Caco-2 (cell line): ENCODE results near the gene ZNF12. TPM values are rescaled to one million over a fixed set of nuclear protein-coding genes. Genes with fewer than 3 reads are reported as not detected.

Source experiments
- BruUV-seq: library from RNA; stranded (reverse); fragments of 400-500 nt; replicated peaks from 2 replicates; lab custom pipeline; 2021; lab: Mats Ljungman, UMichigan
- CTCF ChIA-PET: fragments of 300-600 bp; sonication (Branson Sonifier 250); formaldehyde crosslinking; loops from one replicate; lab custom pipeline; 2022; ENCODE audit warnings: antibody characterized with exemption; lab: Charles Lee
- POLR2A ChIA-PET: fragments of 300-600 bp; sonication (Branson Sonifier 250); formaldehyde crosslinking; loops from one replicate; lab custom pipeline; 2022; ENCODE audit warnings: antibody characterized with exemption; lab: Charles Lee
- DNase-seq, 2 experiments: peaks; one replicate each; pipeline versions ENCODE4 v3.0.0 to v3.0.0-alpha.2; 2020 to 2022
- H3K27me3 ChIP-seq: replicated peaks from 2 replicates; pipeline ENCODE4 v1.6.0; 2011; ENCODE audit warnings: low read length; ENCODE audit not compliant: control insufficient read depth, insufficient read depth
- H3K36me3 ChIP-seq: 2 replicates; pipeline ENCODE4 v1.5.1; 2011; ENCODE audit warnings: low read length; ENCODE audit not compliant: control insufficient read depth, insufficient read depth
- H3K4me1 ChIP-seq: fragments of 250-450 bp; sonication (Bioruptor Pico); 2 replicates; pipeline ENCODE4 v1.5.1; 2020; ENCODE audit warnings: mild to moderate bottlenecking
- H3K4me3 ChIP-seq: 2 replicates; pipeline ENCODE4 v1.5.1; 2011; ENCODE audit warnings: low read depth, mild to moderate bottlenecking, control low read depth, low read length
- H3K9me3 ChIP-seq: fragments of 250-450 bp; sonication (Bioruptor Pico); 2 replicates; pipeline ENCODE4 v1.5.1; 2020; ENCODE audit warnings: mild to moderate bottlenecking, moderate library complexity
- H3K27ac Mint-ChIP-seq: one replicate; pipeline ENCODE4 v1.8.0; 2022; ENCODE audit warnings: mixed read lengths; ENCODE audit not compliant: unreplicated experiment
- H3K27me3 Mint-ChIP-seq: one replicate; pipeline ENCODE4 v1.8.0; 2022; ENCODE audit warnings: mixed read lengths; ENCODE audit not compliant: insufficient read depth, unreplicated experiment
- H3K36me3 Mint-ChIP-seq: one replicate; pipeline ENCODE4 v1.8.0; 2022; ENCODE audit warnings: mild to moderate bottlenecking, mixed read lengths; ENCODE audit not compliant: insufficient read depth, unreplicated experiment
- H3K4me1 Mint-ChIP-seq: one replicate; pipeline ENCODE4 v1.8.0; 2022; ENCODE audit warnings: low read depth, mixed read lengths; ENCODE audit not compliant: unreplicated experiment
- H3K4me3 Mint-ChIP-seq: one replicate; pipeline ENCODE4 v1.8.0; 2022; ENCODE audit warnings: mild to moderate bottlenecking, moderate library complexity, mixed read lengths; ENCODE audit not compliant: unreplicated experiment
- H3K9me3 Mint-ChIP-seq: one replicate; pipeline ENCODE4 v1.8.0; 2022; ENCODE audit warnings: mixed read lengths; ENCODE audit not compliant: unreplicated experiment
- CTCF ChIP-seq, 2 experiments: fragments of 200-600 bp in 1 of 2; IDR thresholded peaks; 1 replicate in 1 of 2; 2 replicates in 1 of 2; pipeline versions ENCODE4 v1.5.1 to v1.8.0; 2011 to 2022; ENCODE audit warnings: antibody characterized with exemption in 1 of 2, control low read depth in 1 of 2, inconsistent platforms in 1 of 2, low read depth in 1 of 2, low read length in 1 of 2, mild to moderate bottlenecking in 1 of 2, moderate library complexity in 1 of 2; ENCODE audit not compliant: insufficient read depth in 1 of 2, severe bottlenecking in 1 of 2, unreplicated experiment in 1 of 2
- intact Hi-C: fragments of 100-400 bp; cut with micrococcal nuclease; formaldehyde crosslinking; loops from one replicate; pipeline ENCODE4 v1.10.0; 2022; ENCODE audit not compliant: unreplicated experiment
- total RNA-seq: library from RNA; stranded (reverse); gene quantifications from 2 replicates; pipeline ENCODE4 v1.2.3, GENCODE V29; 2022

The ZNF12 gene
- total RNA-seq, 1 experiment from 2014 or later = 30.4 TPM

DNA sequence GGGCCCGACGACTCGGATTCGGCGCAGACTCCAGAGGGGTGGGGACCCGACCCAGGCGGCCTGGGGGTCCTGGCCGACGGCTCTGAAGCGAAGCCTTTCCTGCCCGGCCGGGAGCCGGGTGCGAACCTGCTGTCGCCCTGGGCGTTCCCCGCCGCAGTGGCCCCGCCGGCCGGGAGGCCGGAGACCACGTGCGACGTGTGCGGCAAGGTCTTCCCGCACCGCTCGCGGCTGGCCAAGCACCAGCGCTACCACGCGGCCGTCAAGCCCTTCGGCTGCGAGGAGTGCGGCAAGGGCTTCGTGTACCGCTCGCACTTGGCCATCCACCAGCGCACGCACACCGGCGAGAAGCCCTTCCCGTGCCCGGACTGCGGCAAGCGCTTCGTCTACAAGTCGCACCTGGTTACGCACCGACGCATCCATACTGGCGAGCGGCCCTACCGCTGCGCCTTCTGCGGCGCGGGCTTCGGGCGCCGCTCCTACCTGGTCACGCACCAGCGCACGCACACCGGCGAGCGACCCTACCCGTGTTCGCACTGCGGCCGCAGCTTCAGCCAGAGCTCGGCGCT lies 54.2 kb downstream of the ZNF12 start:
- Mint-ChIP-seq H3K36me3 (peaks cover 55% of the 10 kb centered on the region), H3K27me3 (no peaks in the 10 kb centered on the region), H3K4me1 (no peaks in the 10 kb centered on the region), H3K9me3 (no peaks in the 10 kb centered on the region), H3K4me3 (no peak overlapping the region), H3K27ac (no peak overlapping the region)
- Histone ChIP-seq H3K4me1 (no peaks in the 10 kb centered on the region), H3K9me3 (no peaks in the 10 kb centered on the region), H3K27me3 (no peaks in the 10 kb centered on the region), H3K36me3 (peaks cover 10% of the 10 kb centered on the region), H3K4me3 (no peak overlapping the region)
- POLR2A ChIA-PET = no interaction called here
- no TSS peak for BruUV-seq
- CTCF ChIA-PET = no interaction called here
- no peak for DNase-seq
- intact Hi-C loops = no loop called here
- TF ChIP-seq CTCF (IDR thresholded peaks at IDR 0.05; ENCODE audit: insufficient read depth in 1 of 2, low read depth in 1 of 2, low read length in 1 of 2, severe bottlenecking in 1 of 2, unreplicated experiment in 1 of 2) = no peak

DNA sequence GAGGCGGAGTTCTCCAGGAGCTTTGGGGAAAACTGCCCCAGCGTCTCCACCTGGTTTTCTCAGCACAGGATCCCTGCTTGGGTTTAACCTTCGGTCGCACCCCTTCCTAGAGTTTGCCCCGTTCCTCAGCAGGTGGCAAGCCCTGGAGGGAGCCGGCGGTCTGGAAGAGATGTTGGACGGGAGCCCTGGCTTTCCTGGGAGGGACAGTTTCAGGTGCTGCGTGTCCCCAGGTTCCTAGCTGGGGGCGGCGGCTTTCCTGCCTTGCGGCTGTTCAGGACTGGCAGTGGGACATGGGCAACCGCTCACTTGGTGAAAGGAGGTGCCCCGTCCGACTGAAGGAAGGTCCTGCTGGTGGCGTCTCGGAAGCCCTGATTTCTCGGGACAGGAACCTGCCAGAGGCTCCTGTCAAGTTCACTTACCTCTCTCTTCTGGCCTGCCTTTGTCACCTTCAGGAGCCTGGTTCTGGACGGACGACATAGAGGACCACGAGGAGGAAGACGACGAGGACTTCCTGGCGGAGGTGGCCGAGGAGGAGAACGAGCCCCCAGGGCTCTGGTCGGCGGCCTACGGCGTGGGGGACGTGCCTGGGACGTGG lies 54.8 kb downstream of the ZNF12 start:
- H3K36me3 ChIP-seq = peaks cover 12% of the 10 kb centered on the region
- H3K4me1 Mint-ChIP-seq = no peaks in the 10 kb centered on the region
- CTCF ChIA-PET = no interaction called here
- no peak overlapping the region for H3K4me3 Mint-ChIP-seq
- no peak for DNase-seq
- no peaks in the 10 kb centered on the region for H3K9me3 ChIP-seq
- intact Hi-C loops = no loop called here
- H3K27me3 Mint-ChIP-seq = no peaks in the 10 kb centered on the region
- no peaks in the 10 kb centered on the region for H3K27me3 ChIP-seq
- no peak overlapping the region for H3K27ac Mint-ChIP-seq
- H3K9me3 Mint-ChIP-seq = no peaks in the 10 kb centered on the region
- TF ChIP-seq CTCF (IDR thresholded peaks at IDR 0.05; ENCODE audit: insufficient read depth in 1 of 2, low read depth in 1 of 2, low read length in 1 of 2, severe bottlenecking in 1 of 2, unreplicated experiment in 1 of 2) = no peak
- POLR2A ChIA-PET = no interaction called here
- BruUV-seq = no TSS peak
- H3K4me1 ChIP-seq = no peaks in the 10 kb centered on the region
- H3K36me3 Mint-ChIP-seq = peaks cover 54% of the 10 kb centered on the region
- H3K4me3 ChIP-seq = no peak overlapping the region

GRCh38 chr7:6650521-6651011 lies 56.2 kb downstream of the ZNF12 start:
- no peaks in the 10 kb centered on the region for H3K9me3 Mint-ChIP-seq
- POLR2A ChIA-PET = no interaction called here
- DNase-seq = no peak
- CTCF ChIA-PET = interaction anchor here (0.6 kb wide), 1 partner anchor 28 kb away, joined by 3 read pairs; no protein-coding TSS in a partner anchor
- no peak overlapping the region for H3K4me3 Mint-ChIP-seq
- intact Hi-C loops = no loop called here
- no peak overlapping the region for H3K27ac Mint-ChIP-seq
- H3K9me3 ChIP-seq = no peaks in the 10 kb centered on the region
- no peaks in the 10 kb centered on the region for H3K4me1 Mint-ChIP-seq
- peaks cover 12% of the 10 kb centered on the region for H3K36me3 ChIP-seq
- no peak overlapping the region for H3K4me3 ChIP-seq
- BruUV-seq = no TSS peak
- H3K27me3 ChIP-seq = no peaks in the 10 kb centered on the region
- TF ChIP-seq CTCF (IDR thresholded peaks at IDR 0.05; ENCODE audit: insufficient read depth in 1 of 2, low read depth in 1 of 2, low read length in 1 of 2, severe bottlenecking in 1 of 2, unreplicated experiment in 1 of 2) = no peak
- no peaks in the 10 kb centered on the region for H3K4me1 ChIP-seq
- H3K36me3 Mint-ChIP-seq = peaks cover 58% of the 10 kb centered on the region
- no peaks in the 10 kb centered on the region for H3K27me3 Mint-ChIP-seq
